ENCODE data around the gene COG5.

Gene COG5

DNA sequence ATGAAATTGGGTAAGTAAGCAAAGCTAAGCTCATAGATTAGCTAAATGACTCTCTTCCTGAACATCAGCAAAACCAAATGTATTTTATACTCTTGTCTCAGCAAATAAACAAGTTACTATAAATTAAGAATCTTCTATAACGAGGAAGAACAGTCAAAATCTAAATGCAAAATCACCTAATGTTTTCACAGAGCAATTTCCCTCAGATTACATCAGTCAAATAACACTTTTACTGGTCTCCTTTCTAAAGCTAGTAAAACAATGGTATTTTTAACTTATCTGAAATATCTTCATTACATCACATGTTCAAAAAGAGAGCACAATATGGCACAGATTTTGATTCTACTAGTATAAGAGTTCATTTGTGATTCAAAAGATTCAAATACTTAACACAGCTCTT is 110.3 kb downstream of the COG5 start:
- DNase-seq: no peak

DNA sequence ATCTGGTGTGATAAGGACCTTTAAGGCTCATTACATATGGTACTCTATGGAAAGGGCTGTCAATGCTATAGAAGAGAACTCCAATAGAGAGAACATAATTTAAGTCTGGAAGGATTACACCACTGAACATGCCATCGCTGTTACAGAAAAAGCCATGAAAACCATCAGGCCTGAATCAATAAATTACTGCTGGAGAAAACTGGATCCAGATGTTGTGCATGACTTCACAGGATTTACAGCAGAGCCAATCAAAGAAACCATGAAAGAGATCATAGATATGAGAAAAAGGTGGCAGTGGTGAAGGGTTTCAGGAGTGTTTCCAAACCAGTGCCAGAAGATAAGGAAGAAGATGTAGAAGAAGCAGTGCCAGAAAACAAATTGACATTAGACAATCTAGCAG is 112.8 kb downstream of the COG5 start:
- DNase-seq: no peak

DNA sequence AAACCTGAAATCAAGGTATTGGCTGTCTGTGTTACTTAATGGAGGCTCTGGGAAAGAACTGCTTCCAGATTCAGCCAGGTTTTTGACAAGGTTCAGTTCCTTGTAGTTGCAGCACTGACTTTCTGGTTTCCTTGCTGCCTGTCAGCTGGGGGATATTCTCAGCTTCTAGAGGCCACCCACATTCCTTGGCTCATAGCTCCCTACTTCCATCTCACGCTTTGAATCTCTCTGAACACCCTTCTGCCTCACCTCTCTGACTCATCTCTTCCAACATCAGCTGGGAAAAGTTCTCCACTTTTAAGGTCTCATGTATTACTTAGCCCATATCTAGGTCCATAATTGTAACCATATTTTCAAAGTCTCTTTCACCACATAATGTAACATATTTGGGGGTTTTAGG is 116.7 kb downstream of the COG5 start:
- DNase-seq: no peak

DNA sequence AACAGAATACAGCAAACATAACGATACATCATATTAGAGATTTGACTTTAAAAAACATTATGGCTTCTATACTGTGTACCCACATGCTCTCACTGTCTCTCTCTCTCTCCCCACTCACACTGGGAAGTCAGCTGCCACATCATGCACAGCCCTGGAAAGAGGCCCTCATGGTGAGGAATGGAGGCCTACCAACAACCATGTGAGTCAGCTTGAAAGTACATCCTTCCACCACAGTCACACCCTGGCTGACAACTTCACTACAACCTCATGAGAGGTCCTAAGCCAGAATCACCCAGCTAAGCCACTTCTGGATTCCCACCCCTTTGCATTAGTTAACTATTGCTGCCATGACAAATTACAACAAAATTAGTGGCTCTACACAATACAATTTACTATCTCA is 117.2 kb downstream of the COG5 start:
- DNase-seq: no peak

DNA sequence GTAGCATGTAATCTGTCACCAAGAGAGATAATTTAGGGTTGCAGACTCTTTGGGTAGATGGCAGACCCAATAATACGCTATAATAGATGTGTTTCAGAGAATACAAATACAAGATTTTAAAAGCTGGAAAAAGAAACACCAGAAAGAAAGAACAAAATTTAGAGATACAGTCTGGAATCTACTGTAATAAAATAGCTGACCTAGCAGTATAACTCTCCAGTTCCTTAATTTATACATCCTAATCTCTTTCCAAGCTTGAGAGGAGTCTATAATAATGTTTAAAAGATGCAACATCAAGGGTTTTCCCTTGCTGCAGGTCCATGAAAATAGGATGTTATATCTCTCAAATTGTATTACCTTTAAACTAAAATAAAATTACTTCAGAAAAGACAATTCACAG is 121.0 kb downstream of the COG5 start:
- DNase-seq: no peak

DNA sequence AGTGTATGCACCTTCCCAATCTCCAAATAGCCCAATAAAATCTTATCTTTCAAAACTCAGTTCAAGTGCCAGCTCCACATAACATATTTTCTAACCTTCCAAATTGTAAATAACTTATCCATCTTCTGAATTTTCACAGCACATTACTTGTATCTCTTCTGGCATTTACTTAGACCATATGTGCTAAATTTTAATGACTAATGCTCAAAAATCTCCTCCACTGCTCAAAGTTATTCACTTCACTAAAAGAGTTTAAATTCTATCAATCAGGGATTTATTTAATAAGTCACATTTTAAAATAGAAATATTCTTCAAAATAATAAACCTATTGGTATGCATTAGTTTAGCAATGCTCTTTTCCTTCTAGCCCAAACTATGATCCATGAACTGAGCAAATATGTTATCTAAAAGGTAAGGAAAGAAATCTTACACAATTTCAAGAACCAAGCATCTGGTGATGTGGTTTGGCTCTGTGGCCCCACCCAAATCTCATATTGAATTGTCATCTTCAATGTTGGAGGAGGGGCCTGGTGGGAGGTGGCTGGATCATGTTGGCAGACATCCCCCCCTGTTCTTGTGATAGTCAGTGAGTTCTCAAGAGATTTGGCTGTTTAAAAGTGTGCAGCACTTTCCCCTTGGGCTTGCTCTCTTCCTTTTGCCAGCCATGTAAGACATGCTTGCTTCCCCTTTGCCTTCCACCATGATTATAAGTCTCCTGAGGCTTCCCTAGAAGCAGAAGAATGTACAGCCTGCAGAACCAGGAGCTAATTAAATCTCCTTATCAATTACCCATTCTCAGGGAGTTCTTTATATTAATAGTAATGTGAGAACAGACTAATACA is 121.9 kb downstream of the COG5 start:
- DNase-seq: no peak

DNA sequence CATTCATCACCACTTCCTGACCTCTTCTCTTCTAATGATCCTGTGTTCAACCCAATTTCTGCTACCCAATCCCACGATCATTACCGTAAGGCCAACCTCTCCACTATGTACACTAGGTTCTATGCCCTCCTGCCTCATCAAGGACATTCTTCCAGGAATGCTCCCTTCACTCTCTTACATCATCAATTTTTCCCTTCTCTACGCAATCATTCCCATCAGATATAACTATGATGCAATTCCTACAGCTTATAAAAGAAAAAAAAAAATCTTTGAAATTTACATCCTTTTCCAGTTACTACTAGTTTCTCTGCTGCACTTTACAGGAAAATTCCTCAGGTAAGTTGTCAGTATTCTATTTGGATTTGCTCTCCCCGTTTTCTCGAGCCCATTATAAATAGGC is 124.7 kb downstream of the COG5 start:
- DNase-seq: no peak

DNA sequence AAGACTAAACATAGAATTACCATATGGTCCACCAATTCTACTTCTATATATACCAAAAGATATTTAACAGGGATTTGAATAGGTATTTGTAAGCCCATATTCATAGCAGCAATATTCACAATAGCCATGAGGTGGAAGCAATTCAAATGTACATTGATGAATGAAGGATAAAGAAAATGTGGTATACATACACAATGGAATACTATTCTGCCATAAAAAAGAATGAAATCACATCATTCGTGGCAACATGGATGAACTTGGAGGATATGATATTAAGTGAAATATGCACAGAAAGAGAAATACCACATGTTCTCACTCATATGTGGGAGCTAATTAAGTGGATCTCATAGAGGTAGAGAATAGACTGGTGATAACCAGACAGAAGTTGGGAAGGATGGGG is 128.0 kb downstream of the COG5 start:
- DNase-seq: no peak

DNA sequence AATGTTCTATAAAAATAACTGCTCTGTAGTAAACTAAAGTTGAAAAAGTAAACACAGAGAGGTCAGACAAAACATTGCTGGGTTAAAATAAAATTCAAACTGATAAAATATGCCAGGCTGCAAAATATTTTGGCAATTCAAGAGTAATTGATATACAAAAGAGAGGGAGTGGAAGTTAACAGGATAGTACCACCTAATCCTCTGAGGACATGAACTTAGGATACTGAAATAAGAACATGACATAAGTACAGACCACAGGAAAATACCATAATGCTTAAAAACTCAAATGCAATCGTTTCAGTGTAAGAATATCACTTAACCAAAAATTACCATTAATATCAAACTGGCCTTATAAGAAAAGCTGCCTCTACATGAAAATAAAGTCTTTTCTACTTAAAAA is 131.5 kb downstream of the COG5 start:
- no peak for DNase-seq

DNA sequence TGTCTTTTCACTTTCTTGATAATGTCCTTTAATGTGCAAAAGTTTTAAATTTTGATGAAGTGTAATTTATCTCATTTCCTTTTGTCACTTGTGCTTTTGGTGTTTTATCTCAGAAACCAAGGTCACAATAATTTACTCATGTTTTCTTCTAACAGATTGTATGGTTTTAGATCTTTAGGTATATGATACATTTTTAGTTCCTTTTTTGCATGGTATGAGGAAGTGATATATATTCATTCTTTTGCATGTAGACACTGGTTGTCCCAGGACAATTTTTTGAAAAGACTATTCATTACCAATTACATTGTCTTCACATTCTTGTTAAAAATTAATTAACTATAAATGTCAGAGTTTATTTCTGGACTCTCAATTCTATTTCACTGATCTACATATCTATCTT is 133.7 kb downstream of the COG5 start:
- no peak for DNase-seq

DNA sequence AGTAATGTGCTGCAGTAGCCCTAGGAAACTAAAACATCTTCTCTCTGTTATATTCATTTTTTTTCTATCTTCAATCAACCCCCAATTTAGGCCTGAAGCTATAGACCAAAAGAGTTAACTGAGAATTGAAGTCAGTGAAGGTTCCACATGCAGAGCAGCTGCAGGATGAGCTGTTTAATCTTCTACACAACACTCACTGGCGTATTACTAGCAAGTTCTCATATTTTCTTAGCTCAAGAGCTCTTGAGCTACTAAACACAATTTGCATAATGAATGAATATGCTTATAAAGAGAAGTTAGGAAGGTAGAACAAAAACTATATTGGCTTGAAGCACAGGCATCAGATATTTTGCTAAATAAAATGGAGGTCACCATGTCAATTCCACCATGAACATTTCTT is 135.1 kb downstream of the COG5 start:
- DNase-seq: no peak

DNA sequence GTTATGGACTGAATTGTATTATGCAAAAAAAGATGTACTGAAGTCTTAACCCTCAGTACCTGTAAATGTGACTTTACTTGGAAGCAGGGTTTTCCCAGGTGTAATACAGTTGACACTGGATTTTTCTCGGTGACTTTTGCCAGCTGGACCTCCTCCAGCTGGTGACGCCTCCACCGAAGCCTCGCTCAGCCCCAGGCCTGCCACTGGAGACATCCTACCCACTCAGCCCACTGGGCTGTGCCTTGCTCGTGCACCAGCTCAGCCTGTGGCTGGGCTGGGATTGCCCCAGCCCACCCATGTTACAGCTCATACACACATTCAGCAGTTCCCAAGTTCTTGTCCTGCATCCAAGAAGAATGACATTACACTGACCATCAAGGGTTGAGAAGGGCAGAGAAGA is 136.3 kb downstream of the COG5 start:
- no peak for DNase-seq

DNA sequence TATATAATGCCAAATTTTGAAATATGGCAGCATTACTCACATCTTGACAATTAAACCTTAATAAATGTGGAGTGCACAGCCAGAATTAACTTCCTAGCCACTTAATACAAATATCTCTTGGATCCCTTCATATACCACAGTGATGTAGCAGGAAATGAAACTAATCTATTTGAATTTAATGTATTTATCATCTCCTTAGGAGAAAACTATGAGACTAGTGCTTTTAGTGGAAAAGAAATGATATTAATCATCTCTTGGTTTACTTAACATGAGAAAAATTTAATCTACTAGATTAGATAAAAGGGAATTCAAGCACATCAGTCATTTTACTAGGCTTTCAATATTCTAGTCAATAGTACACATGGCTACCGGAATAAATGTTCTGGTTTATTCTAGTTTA is 149.5 kb downstream of the COG5 start:
- no peak for DNase-seq

DNA sequence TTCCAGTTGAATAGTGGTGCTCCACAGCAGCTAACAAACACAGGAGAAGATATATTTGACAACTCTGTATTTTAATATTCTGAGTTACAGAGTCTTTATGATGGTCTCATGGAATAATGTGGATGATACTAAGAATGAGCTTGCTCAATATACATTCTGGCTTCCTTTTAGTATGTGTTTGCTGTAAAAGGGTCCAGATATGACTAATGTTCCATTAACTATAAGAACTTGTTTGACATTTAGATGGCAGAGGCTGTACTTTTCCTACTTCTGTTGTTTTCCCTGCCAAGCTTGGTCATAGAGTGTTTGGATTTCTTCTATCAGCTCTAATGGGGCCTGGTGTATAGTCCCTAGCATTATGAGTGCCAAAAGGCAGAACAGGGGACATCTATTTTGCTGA is 155.4 kb downstream of the COG5 start:
- DNase-seq: no peak

DNA sequence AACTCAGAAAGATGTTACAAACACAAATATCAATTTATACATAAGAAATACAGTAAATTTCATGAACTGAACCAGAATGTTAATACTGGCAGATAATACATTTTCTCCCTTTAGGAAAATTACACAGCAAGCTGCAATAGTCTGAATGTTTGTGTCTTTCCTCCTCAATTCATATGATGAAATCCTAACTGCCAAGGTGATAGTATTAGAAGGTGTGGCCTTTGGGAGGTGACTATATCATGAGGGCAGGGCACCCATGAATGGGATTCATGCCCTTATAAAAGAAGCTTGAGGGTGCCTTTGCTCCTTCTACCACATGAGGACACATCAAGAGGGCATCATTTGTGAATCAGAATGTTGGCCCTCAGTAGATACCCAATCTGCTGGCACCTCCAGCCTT is 158.2 kb downstream of the COG5 start:
- DNase-seq: no peak

DNA sequence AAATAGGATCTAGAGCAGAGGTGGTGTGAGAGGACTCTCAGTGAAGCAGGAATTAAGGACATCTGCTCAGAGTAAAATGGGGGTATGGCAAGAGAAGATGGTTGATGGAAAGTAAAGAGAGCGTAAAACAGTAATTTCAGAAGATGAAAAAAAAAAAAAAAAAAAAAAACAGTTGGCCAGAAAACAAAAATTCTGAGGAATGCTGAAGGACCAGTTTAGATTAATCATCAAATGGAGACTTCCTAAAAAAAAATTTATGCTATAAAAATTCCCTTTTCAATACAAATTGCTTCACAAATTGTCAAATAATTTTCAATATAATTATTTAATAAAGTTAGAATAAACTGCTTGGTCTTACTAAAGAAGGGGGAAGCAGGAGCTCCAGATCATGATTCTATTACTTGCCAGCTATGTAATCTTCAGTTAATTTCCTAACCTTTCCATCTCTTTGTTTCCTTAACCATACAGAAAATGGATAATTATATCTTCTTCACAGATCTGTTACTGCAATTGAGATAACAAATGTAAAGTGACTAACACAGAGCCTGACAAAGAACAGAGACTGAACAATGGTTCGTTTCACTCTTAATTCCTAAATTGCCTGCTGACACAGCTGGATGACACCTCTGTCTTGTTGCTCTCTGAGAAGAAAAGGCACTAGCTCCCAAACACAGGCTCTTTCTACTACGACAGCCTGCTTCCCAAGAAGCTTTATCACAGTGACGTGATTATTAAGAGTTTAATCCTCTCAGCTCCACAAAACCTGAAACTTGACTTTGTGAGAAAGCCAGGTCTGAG is 158.8 kb downstream of the COG5 start:
- no peak for DNase-seq

DNA sequence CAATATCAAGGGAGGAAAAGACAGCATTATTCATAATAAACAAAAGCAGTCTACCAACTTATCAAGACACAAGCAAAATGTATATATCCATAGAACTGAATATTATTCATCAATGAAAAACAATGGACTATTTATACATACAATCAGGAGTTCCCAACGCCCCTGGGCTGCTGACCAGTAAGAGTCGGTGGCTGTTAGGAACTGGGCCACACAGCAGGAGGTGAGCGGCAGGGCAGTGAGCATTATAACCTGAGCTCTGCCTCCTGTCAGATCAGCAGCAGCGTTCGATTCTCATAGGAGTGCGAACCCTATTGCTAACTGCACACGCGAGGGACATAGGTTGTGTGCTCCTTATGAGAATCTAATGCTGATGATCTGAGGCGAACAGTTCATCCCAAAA is 165.6 kb downstream of the COG5 start:
- no peak for DNase-seq

DNA sequence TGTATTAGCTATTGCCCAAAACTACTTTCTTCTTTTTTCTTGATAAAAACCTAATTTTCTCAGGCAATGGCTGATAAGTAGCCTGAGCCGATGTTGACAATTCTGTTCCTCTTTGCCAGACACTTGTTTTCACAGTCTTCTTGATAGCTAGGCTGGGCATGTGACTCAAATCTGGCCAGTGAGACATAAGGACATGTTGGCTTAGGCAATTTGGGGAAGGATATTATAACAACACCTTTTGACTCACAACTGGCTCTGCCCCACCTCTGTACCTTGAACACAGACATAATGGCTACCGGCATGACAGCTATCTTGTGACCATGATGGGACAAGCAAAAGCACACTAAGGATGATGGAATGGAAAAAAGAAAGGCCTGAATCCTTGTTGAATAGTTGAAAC is 166.7 kb downstream of the COG5 start:
- DNase-seq: no peak

DNA sequence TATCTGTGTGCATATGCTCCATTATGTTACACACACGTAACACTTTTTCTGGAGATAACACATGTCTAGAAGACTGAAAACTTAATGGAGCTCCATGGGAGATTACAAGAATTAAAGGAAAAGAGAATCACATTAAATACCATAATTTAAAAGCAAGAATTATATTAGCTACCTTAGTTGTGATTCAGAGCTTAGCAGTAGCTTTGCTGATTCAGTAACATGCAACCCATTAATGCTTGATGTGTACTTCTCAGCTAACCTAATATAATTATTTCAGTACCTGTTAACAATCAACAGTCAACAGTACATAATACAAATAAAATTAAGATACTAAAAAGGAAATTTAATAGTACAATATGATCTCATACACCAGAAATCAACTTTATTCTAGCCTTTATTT is 167.6 kb downstream of the COG5 start:
- no peak for DNase-seq

DNA sequence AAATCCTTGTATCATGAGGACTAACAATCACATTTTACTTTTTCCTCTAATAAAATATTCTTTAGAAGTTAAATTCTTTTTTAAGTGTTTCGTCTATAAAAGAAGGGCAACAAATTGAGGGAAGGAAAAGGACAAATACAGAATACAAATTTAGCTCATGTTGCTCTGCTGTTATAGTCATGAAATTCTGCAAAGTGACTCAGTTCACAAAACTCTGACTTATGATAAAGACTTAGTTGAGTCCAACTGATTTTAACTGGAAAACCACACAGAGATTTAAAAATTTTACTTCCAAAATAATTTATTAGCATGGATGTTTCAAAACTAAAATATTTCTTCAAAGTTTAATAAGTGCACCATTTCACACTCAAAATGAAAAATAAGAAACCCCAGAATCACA is 168.9 kb downstream of the COG5 start:
- no peak for DNase-seq

DNA sequence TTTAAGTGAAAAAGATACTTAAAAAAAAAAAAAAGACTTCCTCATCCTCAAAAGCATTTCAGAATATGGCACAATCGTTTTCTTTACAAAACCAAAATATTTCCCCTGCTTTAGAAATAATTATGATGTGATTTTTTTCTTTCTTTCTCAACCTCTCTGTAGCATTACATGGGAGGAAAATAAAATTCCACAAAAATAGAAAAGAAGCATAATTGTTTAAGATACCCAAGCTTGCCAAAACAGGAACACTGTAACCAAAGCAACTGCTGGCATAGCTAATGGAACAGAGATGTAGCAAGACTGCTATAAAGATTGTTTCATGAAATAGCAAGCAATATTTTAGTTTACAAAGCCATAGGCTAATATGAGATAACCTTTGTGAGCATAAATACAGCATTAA is 169.4 kb downstream of the COG5 start:
- DNase-seq: no peak

DNA sequence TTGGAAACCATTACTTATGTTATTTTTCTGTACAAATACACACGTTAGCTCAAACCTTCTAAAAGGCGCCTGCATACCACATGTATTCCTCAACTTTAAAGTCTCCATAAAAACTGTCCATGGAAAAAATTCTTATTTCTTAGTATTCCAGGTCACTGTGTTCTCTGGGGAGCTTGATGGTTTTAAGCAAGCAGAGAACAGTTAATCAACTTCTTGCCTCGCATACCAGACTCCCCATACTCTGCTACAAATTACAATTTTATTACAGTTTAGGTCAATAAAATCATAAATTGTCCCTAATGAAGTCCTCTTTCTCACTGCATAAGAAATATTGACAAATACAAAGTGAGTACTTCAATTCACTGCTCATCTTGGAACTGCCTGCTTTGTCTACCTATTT is 170.9 kb downstream of the COG5 start:
- no peak for DNase-seq

DNA sequence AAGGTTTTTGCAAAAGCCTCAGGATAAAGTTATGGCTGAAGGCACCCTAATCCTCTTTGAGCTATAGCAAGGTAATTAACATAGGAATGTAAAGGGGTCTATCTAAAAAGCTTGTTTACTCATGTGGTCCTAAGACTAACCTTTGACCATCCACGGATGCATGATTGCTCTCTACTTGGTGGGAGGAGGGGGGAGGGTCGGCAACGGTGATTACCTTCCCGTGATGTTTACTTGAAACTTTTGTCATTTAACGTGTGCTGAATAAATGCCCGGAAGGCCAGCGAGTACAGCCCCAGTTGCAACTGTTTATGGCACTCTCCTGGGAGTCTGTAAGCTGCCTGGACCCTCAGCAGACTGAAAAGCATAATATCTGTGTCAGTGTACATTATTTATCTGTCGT is 172.8 kb downstream of the COG5 start:
- DNase-seq: no peak

DNA sequence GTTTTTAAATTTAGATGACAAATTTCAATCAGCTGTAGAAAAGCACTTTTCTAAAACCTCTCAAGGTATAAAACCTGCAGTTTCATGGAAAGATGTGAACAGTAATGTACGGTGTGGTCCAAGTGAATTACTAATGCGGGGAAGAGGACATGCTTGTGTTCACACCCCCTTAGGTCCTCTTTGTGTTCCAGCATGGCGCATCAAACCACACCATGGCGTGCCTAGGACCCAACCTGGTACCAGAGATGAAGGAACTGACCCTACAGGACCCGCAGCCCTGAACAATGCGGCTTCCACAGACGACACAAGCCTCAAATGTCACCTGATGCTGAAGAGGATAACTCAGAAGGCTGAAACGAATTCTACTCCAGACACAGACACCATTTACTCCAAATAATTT is 175.1 kb downstream of the COG5 start:
- no peak for DNase-seq

Measured in activated CD4-positive, alpha-beta T cell treated with anti-CD3 and anti-CD28 coated beads for 1 hour (primary cell).